Measurements from ENCODE around the gene SYNPR.

Gene SYNPR

DNA sequence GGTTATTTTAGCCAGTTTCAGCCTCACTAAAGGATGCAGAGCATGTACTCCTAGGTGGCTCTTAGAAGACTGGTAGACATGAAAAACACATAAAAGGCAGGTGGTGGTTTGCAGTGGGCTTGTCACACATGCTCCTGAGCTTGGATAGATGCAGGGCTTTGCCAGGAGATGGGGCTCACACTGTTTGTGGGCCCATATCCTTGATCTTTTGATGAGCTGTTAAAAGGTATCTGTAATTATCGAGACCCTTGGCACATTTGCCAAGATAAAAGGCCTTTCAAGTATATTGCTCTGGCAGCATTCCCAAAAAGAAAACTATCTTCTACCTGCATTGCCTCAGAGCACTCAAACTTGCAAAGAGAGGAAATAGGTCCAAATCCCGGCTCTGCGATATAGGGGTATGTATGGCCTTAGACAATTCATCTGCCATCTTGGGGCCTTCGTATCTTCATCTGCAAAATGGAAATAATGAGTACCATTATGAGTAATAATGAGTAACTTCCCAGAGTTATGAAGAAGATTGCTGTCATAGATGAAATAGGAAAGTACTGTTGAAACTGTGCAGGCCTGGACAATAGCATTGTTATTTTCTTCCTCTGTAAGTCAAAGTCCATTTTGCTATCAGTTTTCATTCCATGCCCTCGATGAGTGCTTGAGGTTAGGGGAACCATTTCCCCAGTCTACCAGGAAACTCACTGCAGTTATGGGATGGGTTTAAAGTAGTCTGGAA is 172.7 kb downstream of the SYNPR start:
- Histone ChIP-seq H3K36me3 (ENCODE audit: control insufficient read depth, low read length) (no peaks in the 10 kb centered on the region), H3K79me2 (ENCODE audit: control insufficient read depth, low read length) (no peaks in the 10 kb centered on the region), H3K9me2 (replicated peaks; ENCODE audit: control insufficient read depth, low read length) (no peaks in the 10 kb centered on the region), H3K4me3 (ENCODE audit: low read length) (no peak overlapping the region), H3F3A (ENCODE audit: control insufficient read depth, insufficient read depth) (no peaks in the 10 kb centered on the region), H3K27me3 (ENCODE audit: control insufficient read depth, low read length) (no peaks in the 10 kb centered on the region), H3K9me3 (ENCODE audit: control insufficient read depth, insufficient read depth, low read length) (no peaks in the 10 kb centered on the region), H4K20me1 (ENCODE audit: control insufficient read depth, insufficient read depth, low read depth, low read length) (no peaks in the 10 kb centered on the region), H3K4me1 (ENCODE audit: control insufficient read depth, low read length) (no peaks in the 10 kb centered on the region), H3K4me2 (ENCODE audit: low read length) (no peak overlapping the region), H3K27ac (ENCODE audit: low read depth, low read length) (no peak overlapping the region)
- TF ChIP-seq EZH2phosphoT487 (IDR thresholded peaks at IDR 0.05; ENCODE audit: borderline replicate concordance, low read length): no peak
- TF ChIP-seq, protein P1, sequence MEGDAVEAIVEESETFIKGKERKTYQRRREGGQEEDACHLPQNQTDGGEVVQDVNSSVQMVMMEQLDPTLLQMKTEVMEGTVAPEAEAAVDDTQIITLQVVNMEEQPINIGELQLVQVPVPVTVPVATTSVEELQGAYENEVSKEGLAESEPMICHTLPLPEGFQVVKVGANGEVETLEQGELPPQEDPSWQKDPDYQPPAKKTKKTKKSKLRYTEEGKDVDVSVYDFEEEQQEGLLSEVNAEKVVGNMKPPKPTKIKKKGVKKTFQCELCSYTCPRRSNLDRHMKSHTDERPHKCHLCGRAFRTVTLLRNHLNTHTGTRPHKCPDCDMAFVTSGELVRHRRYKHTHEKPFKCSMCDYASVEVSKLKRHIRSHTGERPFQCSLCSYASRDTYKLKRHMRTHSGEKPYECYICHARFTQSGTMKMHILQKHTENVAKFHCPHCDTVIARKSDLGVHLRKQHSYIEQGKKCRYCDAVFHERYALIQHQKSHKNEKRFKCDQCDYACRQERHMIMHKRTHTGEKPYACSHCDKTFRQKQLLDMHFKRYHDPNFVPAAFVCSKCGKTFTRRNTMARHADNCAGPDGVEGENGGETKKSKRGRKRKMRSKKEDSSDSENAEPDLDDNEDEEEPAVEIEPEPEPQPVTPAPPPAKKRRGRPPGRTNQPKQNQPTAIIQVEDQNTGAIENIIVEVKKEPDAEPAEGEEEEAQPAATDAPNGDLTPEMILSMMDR (IDR thresholded peaks at IDR 0.05; ENCODE audit: low read depth, low read length, poor library complexity, severe bottlenecking): no peak

DNA sequence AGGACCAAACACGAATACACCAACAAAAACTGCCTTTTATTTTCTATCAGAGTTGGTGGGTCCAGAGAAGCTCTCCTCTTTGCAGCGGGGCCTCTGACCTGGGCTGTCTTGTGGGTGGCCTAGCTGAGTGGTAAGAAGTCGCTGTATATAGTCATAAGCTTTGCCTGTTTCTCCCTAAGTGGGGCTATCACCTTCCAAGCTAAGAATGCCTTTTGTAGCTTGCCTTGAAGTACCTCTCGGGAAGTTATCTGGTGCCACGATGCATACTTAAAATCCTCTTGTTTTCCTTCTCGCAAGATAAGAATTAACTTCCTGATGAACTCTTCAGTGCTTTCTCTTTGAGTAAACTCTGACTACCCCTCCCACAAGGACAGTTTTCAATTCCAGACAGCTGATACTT is 178.8 kb downstream of the SYNPR start:
- H3K4me1 ChIP-seq (ENCODE audit: control insufficient read depth, low read length): no peaks in the 10 kb centered on the region
- no peak for TF ChIP-seq EZH2phosphoT487 (IDR thresholded peaks at IDR 0.05; ENCODE audit: borderline replicate concordance, low read length)
- TF ChIP-seq, protein P1 (IDR thresholded peaks at IDR 0.05; ENCODE audit: low read depth, low read length, poor library complexity, severe bottlenecking): no peak
- no peak overlapping the region for H3K27ac ChIP-seq (ENCODE audit: low read depth, low read length)
- H3F3A ChIP-seq (ENCODE audit: control insufficient read depth, insufficient read depth): no peaks in the 10 kb centered on the region
- no peak overlapping the region for H3K4me2 ChIP-seq (ENCODE audit: low read length)
- H3K9me2 ChIP-seq (replicated peaks; ENCODE audit: control insufficient read depth, low read length): no peaks in the 10 kb centered on the region
- no peaks in the 10 kb centered on the region for H4K20me1 ChIP-seq (ENCODE audit: control insufficient read depth, insufficient read depth, low read depth, low read length)
- no peaks in the 10 kb centered on the region for H3K9me3 ChIP-seq (ENCODE audit: control insufficient read depth, insufficient read depth, low read length)
- no peaks in the 10 kb centered on the region for H3K36me3 ChIP-seq (ENCODE audit: control insufficient read depth, low read length)
- no peaks in the 10 kb centered on the region for H3K27me3 ChIP-seq (ENCODE audit: control insufficient read depth, low read length)
- H3K79me2 ChIP-seq (ENCODE audit: control insufficient read depth, low read length): no peaks in the 10 kb centered on the region
- no peak overlapping the region for H3K4me3 ChIP-seq (ENCODE audit: low read length)

- Histone ChIP-seq H3K4me2 (ENCODE audit: low read length) (no peak overlapping the region), H3F3A (ENCODE audit: control insufficient read depth, insufficient read depth) (no peaks in the 10 kb centered on the region), H3K36me3 (ENCODE audit: control insufficient read depth, low read length) (no peaks in the 10 kb centered on the region), H3K9me3 (ENCODE audit: control insufficient read depth, insufficient read depth, low read length) (no peaks in the 10 kb centered on the region), H3K4me1 (ENCODE audit: control insufficient read depth, low read length) (no peaks in the 10 kb centered on the region), H3K4me3 (ENCODE audit: low read length) (no peak overlapping the region), H4K20me1 (ENCODE audit: control insufficient read depth, insufficient read depth, low read depth, low read length) (no peaks in the 10 kb centered on the region), H3K27ac (ENCODE audit: low read depth, low read length) (no peak overlapping the region), H3K79me2 (ENCODE audit: control insufficient read depth, low read length) (no peaks in the 10 kb centered on the region), H3K9me2 (replicated peaks; ENCODE audit: control insufficient read depth, low read length) (no peaks in the 10 kb centered on the region), H3K27me3 (ENCODE audit: control insufficient read depth, low read length) (no peaks in the 10 kb centered on the region)
- no peak for TF ChIP-seq EZH2phosphoT487 (IDR thresholded peaks at IDR 0.05; ENCODE audit: borderline replicate concordance, low read length)
- TF ChIP-seq, protein P1 (IDR thresholded peaks at IDR 0.05; ENCODE audit: low read depth, low read length, poor library complexity, severe bottlenecking): no peak
Observed at GRCh38 chr3:63458405-63458804, 180.3 kb downstream of the SYNPR start.
